Hepatocyte (in vitro differentiated cells): ENCODE results near the gene EAF1. TPM values are rescaled to one million over a fixed set of nuclear protein-coding genes. Genes with fewer than 3 reads are reported as not detected.

Experiments used
- DNase-seq: peaks from one replicate; pipeline ENCODE4 v3.0.0-alpha.2; 2016; ENCODE audit warnings: low spot score
- H2AFZ ChIP-seq: fragments of 200-600 bp; sonication (generic); 2 replicates; pipeline ENCODE4 v1.6.0; 2016; ENCODE audit warnings: antibody characterized with exemption, mild to moderate bottlenecking
- H3K27ac ChIP-seq: fragments of 200-600 bp; sonication (generic); 2 replicates; pipeline ENCODE4 v1.5.1; 2016; ENCODE audit warnings: mild to moderate bottlenecking
- H3K27me3 ChIP-seq: fragments of 200-600 bp; sonication (generic); 2 replicates; pipeline ENCODE4 v1.6.1; 2016
- H3K36me3 ChIP-seq: fragments of 200-600 bp; sonication (generic); replicated peaks from 2 replicates; pipeline ENCODE4 v1.5.1; 2016; ENCODE audit warnings: low read depth; ENCODE audit not compliant: insufficient read depth
- H3K4me1 ChIP-seq: fragments of 200-600 bp; sonication (generic); 2 replicates; pipeline ENCODE4 v1.5.1; 2016; ENCODE audit warnings: mild to moderate bottlenecking, moderate library complexity; ENCODE audit not compliant: insufficient read depth
- H3K4me2 ChIP-seq: fragments of 200-600 bp; sonication (generic); 2 replicates; pipeline ENCODE4 v1.6.0; 2016
- H3K4me3 ChIP-seq: fragments of 200-600 bp; sonication (generic); 2 replicates; pipeline ENCODE4 v1.5.1; 2016; ENCODE audit warnings: mild to moderate bottlenecking
- H3K79me2 ChIP-seq: fragments of 200-600 bp; sonication (generic); 2 replicates; pipeline ENCODE4 v1.6.0; 2017; ENCODE audit warnings: mild to moderate bottlenecking
- H3K9me2 ChIP-seq: fragments of 200-600 bp; sonication (generic); replicated peaks from 2 replicates; pipeline ENCODE4 v1.6.0; 2017; ENCODE audit warnings: mild to moderate bottlenecking; ENCODE audit not compliant: insufficient read depth
- H3K9me3 ChIP-seq: fragments of 200-600 bp; sonication (generic); 2 replicates; pipeline ENCODE4 v1.5.1; 2016; ENCODE audit warnings: low read depth, mild to moderate bottlenecking
- H4K20me1 ChIP-seq: fragments of 200-600 bp; sonication (generic); 2 replicates; pipeline ENCODE4 v1.6.0; 2016; ENCODE audit warnings: mild to moderate bottlenecking; ENCODE audit not compliant: insufficient read depth, poor library complexity, severe bottlenecking
- CTCF ChIP-seq: fragments of 200-600 bp; sonication (generic); IDR thresholded peaks from 2 replicates; pipeline ENCODE4 v1.5.1; 2016; ENCODE audit warnings: antibody characterized with exemption, mild to moderate bottlenecking; ENCODE audit not compliant: poor library complexity
- EZH2 ChIP-seq: fragments of 200-600 bp; sonication (generic); IDR thresholded peaks from 2 replicates; pipeline ENCODE4 v1.6.1; 2016; ENCODE audit warnings: antibody characterized with exemption, mild to moderate bottlenecking, borderline replicate concordance
- EZH2phosphoT487 ChIP-seq: fragments of 200-600 bp; sonication (generic); IDR thresholded peaks from one replicate; pipeline ENCODE4 v1.6.1; 2018; ENCODE audit warnings: antibody characterized with exemption, mild to moderate bottlenecking, low read depth, moderate library complexity; ENCODE audit not compliant: unreplicated experiment, severe bottlenecking
- WGBS: methylation state at CpG from one replicate; pipeline ENCODE4 v1.1.6; 2016; ENCODE audit warnings: low lambda C conversion rate; ENCODE audit errors: missing lambda C conversion rate; 5-methylcytosine and 5-hydroxymethylcytosine counted together
- polyA plus RNA-seq: library from polyadenylated mRNA; unstranded; fragments of >200 nt; fragmentation: Nextera tagmentation; extraction: Ambion mirVana; gene quantifications from 2 replicates; pipeline ENCODE4 v1.2.1, GENCODE V29; 2016
- total RNA-seq: library from RNA; depleted of rRNA; stranded (reverse); fragments of >200 nt; gene quantifications from 2 replicates; pipeline ENCODE4 v1.2.3, GENCODE V29; 2014

The EAF1 gene
- total and polyA plus RNA-seq, 2 experiments from 2014 or later = 9.2 to 28.8 TPM

GRCh38 chr3:15475161-15475560 is 47.8 kb downstream of the EAF1 start:
- H3K79me2 ChIP-seq = no peaks in the 10 kb centered on the region
- no peaks in the 10 kb centered on the region for H3K4me1 ChIP-seq
- WGBS = 50% methylated on average over 5 of the region's 5 CpGs
- H2AFZ ChIP-seq = no peak overlapping the region
- H3K9me3 ChIP-seq = no peaks in the 10 kb centered on the region
- no peaks in the 10 kb centered on the region for H3K36me3 ChIP-seq
- no peak for TF ChIP-seq EZH2
- TF ChIP-seq CTCF = no peak
- TF ChIP-seq EZH2phosphoT487 = no peak
- H3K9me2 ChIP-seq = no peaks in the 10 kb centered on the region
- H4K20me1 ChIP-seq = no peaks in the 10 kb centered on the region
- no peak for DNase-seq
- H3K27ac ChIP-seq = no peak overlapping the region
- H3K27me3 ChIP-seq = no peaks in the 10 kb centered on the region
- H3K4me3 ChIP-seq = no peak overlapping the region
- no peak overlapping the region for H3K4me2 ChIP-seq

DNA sequence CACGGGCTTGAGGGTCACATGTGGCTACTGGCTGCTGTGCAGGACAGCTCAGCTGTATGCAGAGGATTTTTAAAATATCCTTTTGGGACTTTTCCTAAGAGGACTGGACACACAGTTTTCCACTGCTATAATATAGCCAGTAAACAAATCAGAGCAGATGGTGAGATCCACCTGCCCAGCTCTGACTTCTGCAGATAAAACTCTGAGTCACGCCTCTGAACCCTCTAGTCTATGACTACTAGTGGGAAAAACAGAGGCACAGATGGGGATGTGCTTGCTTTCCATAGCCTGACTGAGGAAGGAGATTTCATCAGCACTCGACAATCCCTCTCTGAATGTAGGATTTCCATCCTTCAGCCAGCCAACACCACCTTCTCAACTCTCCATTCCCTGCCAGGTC is 49.0 kb downstream of the EAF1 start:
- Histone ChIP-seq H4K20me1 (no peaks in the 10 kb centered on the region), H3K27ac (no peak overlapping the region), H3K79me2 (no peaks in the 10 kb centered on the region), H3K36me3 (no peaks in the 10 kb centered on the region), H2AFZ (no peak overlapping the region), H3K4me1 (no peaks in the 10 kb centered on the region), H3K9me3 (no peaks in the 10 kb centered on the region), H3K4me3 (no peak overlapping the region), H3K27me3 (no peaks in the 10 kb centered on the region), H3K9me2 (no peaks in the 10 kb centered on the region), H3K4me2 (no peak overlapping the region)
- peak; percentile 21 for DNase-seq
- WGBS = 79% methylated on average over 3 of the region's 3 CpGs
- TF ChIP-seq EZH2phosphoT487 (no peak), EZH2 (no peak), CTCF (no peak)

- Histone ChIP-seq H2AFZ (no peak overlapping the region), H4K20me1 (no peaks in the 10 kb centered on the region), H3K36me3 (no peaks in the 10 kb centered on the region), H3K4me1 (no peaks in the 10 kb centered on the region), H3K4me2 (no peak overlapping the region), H3K9me2 (no peaks in the 10 kb centered on the region), H3K27me3 (no peaks in the 10 kb centered on the region), H3K4me3 (no peak overlapping the region), H3K9me3 (no peaks in the 10 kb centered on the region), H3K27ac (no peak overlapping the region), H3K79me2 (no peaks in the 10 kb centered on the region)
- DNase-seq = no peak
- no peak for TF ChIP-seq EZH2
- TF ChIP-seq EZH2phosphoT487 = no peak
- TF ChIP-seq CTCF = no peak
- 79% methylated on average over 6 of the region's 6 CpGs for WGBS
These were observed 50.7 kb downstream of the EAF1 start for GRCh38 chr3:15477951-15478639.

- WGBS = 96% methylated on average over 5 of the region's 5 CpGs
- no peak overlapping the region for H3K27ac ChIP-seq
These were observed 51.2 kb downstream of the EAF1 start for GRCh38 chr3:15478640-15478979.

More at GRCh38 chr3:15478640-15478979, 51.2 kb downstream of the EAF1 start:
- Histone ChIP-seq H3K27me3 (no peaks in the 10 kb centered on the region), H3K4me1 (no peaks in the 10 kb centered on the region), H3K36me3 (no peaks in the 10 kb centered on the region), H2AFZ (no peak overlapping the region), H3K79me2 (no peaks in the 10 kb centered on the region), H3K4me2 (no peak overlapping the region), H3K9me2 (no peaks in the 10 kb centered on the region), H4K20me1 (no peaks in the 10 kb centered on the region), H3K9me3 (no peaks in the 10 kb centered on the region), H3K4me3 (no peak overlapping the region)
- no peak for TF ChIP-seq EZH2phosphoT487
- no peak for TF ChIP-seq EZH2
- no peak for TF ChIP-seq CTCF
- no peak for DNase-seq
